ENCODE data around the gene AUTS2. TPM values are rescaled to one million over a fixed set of nuclear protein-coding genes. Genes with fewer than 3 reads are reported as not detected.

The AUTS2 gene
- total and polyA plus RNA-seq, 2 experiments from 2014 or later: 3.0 to 4.4 TPM

DNA sequence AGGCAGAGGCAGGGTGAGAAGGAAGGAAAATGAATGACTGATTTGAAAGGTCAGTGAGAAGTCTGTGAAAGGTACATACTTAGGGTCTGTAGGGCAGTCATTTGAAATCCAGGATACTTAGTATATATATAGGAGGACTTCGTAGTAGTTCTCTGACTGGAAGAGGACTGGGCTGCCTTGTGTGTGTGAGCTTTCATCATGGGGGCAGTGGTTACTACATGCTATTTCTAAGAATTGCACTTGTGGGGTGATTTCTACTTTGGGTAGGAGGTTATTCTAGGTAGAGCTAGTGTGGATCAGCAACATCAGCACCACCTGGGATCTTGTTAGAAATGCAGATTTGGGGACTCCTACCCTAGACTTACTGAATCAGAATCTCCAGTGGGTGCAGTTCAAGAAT, 104.1 kb downstream of the AUTS2 start:
- Histone ChIP-seq H4K20me1 (ENCODE audit: insufficient read depth) (no peaks in the 10 kb centered on the region), H3F3A (ENCODE audit: insufficient read depth) (no peaks in the 10 kb centered on the region), H3K4me3 (no peak overlapping the region), H3K27me3 (replicated peaks; ENCODE audit: insufficient read depth) (no peaks in the 10 kb centered on the region), H3K9me3 (ENCODE audit: low read depth) (no peaks in the 10 kb centered on the region), H3K4me1 (ENCODE audit: insufficient read depth) (no peaks in the 10 kb centered on the region), H3K9me2 (ENCODE audit: insufficient read depth) (no peaks in the 10 kb centered on the region), H2AFZ (no peak overlapping the region), H3K9ac (no peak overlapping the region), H3K79me2 (ENCODE audit: insufficient read depth) (no peaks in the 10 kb centered on the region), H3K27ac (no peak overlapping the region), H3K4me2 (ENCODE audit: unreplicated experiment) (no peak overlapping the region), H3K36me3 (ENCODE audit: low read depth) (no peaks in the 10 kb centered on the region)
- DNase-seq: no peak
- TF ChIP-seq EZH2phosphoT487 (IDR thresholded peaks at IDR 0.05; ENCODE audit: insufficient read depth, low read depth) (no peak), EZH2 (IDR thresholded peaks at IDR 0.05; ENCODE audit: insufficient read depth, poor library complexity, severe bottlenecking) (no peak)
- 75 to 79% methylated on average over 1 of the region's 1 CpG for WGBS, 2 experiments (ENCODE audit: low coverage in 1 of 2, low lambda C conversion rate in 2 of 2, missing lambda C conversion rate in 2 of 2)
- in situ Hi-C loops (cut with MboI): no loop called here

DNA sequence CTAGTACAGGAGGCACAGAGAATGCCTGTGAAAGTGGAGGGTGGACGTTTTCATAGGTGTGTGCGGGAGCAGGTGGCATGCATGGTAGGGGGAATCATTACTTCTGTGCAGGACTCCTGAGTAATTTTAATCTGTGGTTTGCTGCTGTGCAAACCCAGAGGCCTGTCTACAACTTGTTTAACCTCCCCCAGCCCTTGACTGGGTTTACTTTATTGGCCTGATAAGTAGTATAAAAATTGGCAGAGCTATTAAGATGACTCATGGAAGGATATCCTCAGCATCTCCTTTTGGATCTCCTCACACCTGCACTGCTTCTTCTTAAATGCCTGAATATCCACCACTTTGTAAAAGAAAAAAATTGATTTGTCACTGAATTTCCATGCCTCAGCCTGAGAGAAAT, 104.8 kb downstream of the AUTS2 start:
- no peak for DNase-seq
- Histone ChIP-seq H3K4me2 (ENCODE audit: unreplicated experiment) (no peak overlapping the region), H3K27ac (no peak overlapping the region), H3K4me1 (ENCODE audit: insufficient read depth) (no peaks in the 10 kb centered on the region), H3K9ac (no peak overlapping the region), H4K20me1 (ENCODE audit: insufficient read depth) (no peaks in the 10 kb centered on the region), H3K36me3 (ENCODE audit: low read depth) (no peaks in the 10 kb centered on the region), H3K4me3 (no peak overlapping the region), H3K27me3 (replicated peaks; ENCODE audit: insufficient read depth) (no peaks in the 10 kb centered on the region), H3K9me2 (ENCODE audit: insufficient read depth) (no peaks in the 10 kb centered on the region), H2AFZ (no peak overlapping the region), H3K79me2 (ENCODE audit: insufficient read depth) (no peaks in the 10 kb centered on the region), H3F3A (ENCODE audit: insufficient read depth) (no peaks in the 10 kb centered on the region), H3K9me3 (ENCODE audit: low read depth) (no peaks in the 10 kb centered on the region)
- WGBS, 2 experiments (ENCODE audit: low coverage in 1 of 2, low lambda C conversion rate in 2 of 2, missing lambda C conversion rate in 2 of 2): 15 to 26% methylated on average over 2 of the region's 2 CpGs
- in situ Hi-C loops (cut with MboI): no loop called here
- TF ChIP-seq EZH2phosphoT487 (IDR thresholded peaks at IDR 0.05; ENCODE audit: insufficient read depth, low read depth) (no peak), EZH2 (IDR thresholded peaks at IDR 0.05; ENCODE audit: insufficient read depth, poor library complexity, severe bottlenecking) (no peak)

DNA sequence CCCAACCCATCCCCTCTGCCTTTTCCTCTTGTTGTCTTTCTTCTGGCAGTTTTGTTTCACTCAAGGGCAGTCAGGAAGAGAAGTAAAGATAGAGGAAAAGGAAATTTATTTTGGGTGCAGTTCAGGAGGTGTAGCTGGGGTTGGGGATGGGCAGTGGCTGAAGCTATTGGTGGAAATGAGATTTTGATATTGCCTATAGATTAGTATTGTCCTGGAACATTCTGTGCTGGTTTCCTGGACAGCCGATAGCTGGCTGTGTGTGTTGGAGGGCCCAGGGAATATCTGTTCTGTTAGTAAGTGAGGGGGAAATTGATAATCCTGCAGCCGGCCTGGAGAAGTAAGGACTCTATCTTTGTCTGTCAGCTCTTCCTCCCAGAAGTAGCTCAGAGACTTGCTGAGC, 107.8 kb downstream of the AUTS2 start:
- Histone ChIP-seq H3K27me3 (replicated peaks; ENCODE audit: insufficient read depth) (no peaks in the 10 kb centered on the region), H3K4me1 (ENCODE audit: insufficient read depth) (no peaks in the 10 kb centered on the region), H3K9ac (no peak overlapping the region), H4K20me1 (ENCODE audit: insufficient read depth) (no peaks in the 10 kb centered on the region), H3K9me2 (ENCODE audit: insufficient read depth) (no peaks in the 10 kb centered on the region; the same call in 1 of the 2 replicates), H3K9me3 (ENCODE audit: low read depth) (no peaks in the 10 kb centered on the region), H3K4me3 (no peak overlapping the region), H3K36me3 (ENCODE audit: low read depth) (no peaks in the 10 kb centered on the region), H3K79me2 (ENCODE audit: insufficient read depth) (no peaks in the 10 kb centered on the region), H3K4me2 (ENCODE audit: unreplicated experiment) (no peak overlapping the region), H3K27ac (no peak overlapping the region), H2AFZ (no peak overlapping the region), H3F3A (ENCODE audit: insufficient read depth) (no peaks in the 10 kb centered on the region)
- TF ChIP-seq EZH2phosphoT487 (IDR thresholded peaks at IDR 0.05; ENCODE audit: insufficient read depth, low read depth) (no peak), EZH2 (IDR thresholded peaks at IDR 0.05; ENCODE audit: insufficient read depth, poor library complexity, severe bottlenecking) (no peak)
- WGBS, 2 experiments (ENCODE audit: low coverage in 1 of 2, low lambda C conversion rate in 2 of 2, missing lambda C conversion rate in 2 of 2): 59 to 62% methylated on average over 2 of the region's 2 CpGs
- no peak for DNase-seq
- in situ Hi-C loops (cut with MboI): no loop called here

DNA sequence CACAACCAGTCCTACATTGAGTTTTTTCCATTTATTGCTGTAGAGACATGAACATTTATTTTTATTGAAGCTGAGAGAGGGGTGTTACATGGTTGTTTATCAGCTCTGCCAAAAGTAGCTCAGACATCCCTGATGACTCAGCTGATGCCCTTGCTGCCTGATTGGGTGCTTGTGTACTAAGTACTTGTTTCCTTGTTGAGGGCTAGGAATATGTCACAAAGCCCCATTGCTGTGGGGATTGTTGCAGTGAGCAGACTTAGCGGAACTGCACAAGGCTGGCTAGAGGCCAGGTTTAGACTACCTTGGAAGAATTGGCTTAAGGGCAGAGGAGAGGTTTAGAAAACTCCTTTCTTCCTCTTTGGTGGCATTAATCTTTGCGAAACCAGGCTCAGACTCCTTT, 110.6 kb downstream of the AUTS2 start:
- peak; percentile 26 for DNase-seq
- TF ChIP-seq EZH2phosphoT487 (IDR thresholded peaks at IDR 0.05; ENCODE audit: insufficient read depth, low read depth): no peak
- no peak for TF ChIP-seq EZH2 (IDR thresholded peaks at IDR 0.05; ENCODE audit: insufficient read depth, poor library complexity, severe bottlenecking)
- WGBS, 2 experiments (ENCODE audit: low coverage in 1 of 2, low lambda C conversion rate in 2 of 2, missing lambda C conversion rate in 2 of 2): 86 to 88% methylated on average over 2 of the region's 2 CpGs
- in situ Hi-C loops (cut with MboI): no loop called here
- Histone ChIP-seq H3K4me3 (no peak overlapping the region), H3K27me3 (replicated peaks; ENCODE audit: insufficient read depth) (no peaks in the 10 kb centered on the region), H3K9me2 (ENCODE audit: insufficient read depth) (no peaks in the 10 kb centered on the region; the same call in 1 of the 2 replicates), H3K4me1 (ENCODE audit: insufficient read depth) (no peaks in the 10 kb centered on the region), H3K9me3 (ENCODE audit: low read depth) (no peaks in the 10 kb centered on the region), H3K36me3 (ENCODE audit: low read depth) (no peaks in the 10 kb centered on the region), H3F3A (ENCODE audit: insufficient read depth) (no peaks in the 10 kb centered on the region), H2AFZ (no peak overlapping the region), H3K9ac (no peak overlapping the region), H3K79me2 (ENCODE audit: insufficient read depth) (no peaks in the 10 kb centered on the region), H4K20me1 (ENCODE audit: insufficient read depth) (no peaks in the 10 kb centered on the region), H3K27ac (no peak overlapping the region), H3K4me2 (ENCODE audit: unreplicated experiment) (no peak overlapping the region)

Measured in GM23248 (cell line).